Gastroesophageal sphincter (tissue), 3 donors: ENCODE measurements around the gene FXYD6.

Source experiments
- POLR2A ChIP-seq, 2 donors: fragments of 450-650 bp; IDR thresholded peaks; one replicate each; pipeline ENCODE4 v1.6.1; 2017; ENCODE audit warnings: antibody characterized with exemption in 2 of 2, mild to moderate bottlenecking in 2 of 2, moderate library complexity in 1 of 2
- TF ChIP-seq, protein P1 (sequence below), 4 experiments: fragments of 200-600 bp in 2 of 4; fragments of 450-650 bp in 2 of 4; sonication (generic) in 1 of 4; IDR thresholded peaks; one replicate each; pipeline ENCODE4 v1.5.1; 2017 to 2019; ENCODE audit warnings: antibody characterized with exemption in 4 of 4, mild to moderate bottlenecking in 2 of 4, moderate library complexity in 2 of 4

DNA sequence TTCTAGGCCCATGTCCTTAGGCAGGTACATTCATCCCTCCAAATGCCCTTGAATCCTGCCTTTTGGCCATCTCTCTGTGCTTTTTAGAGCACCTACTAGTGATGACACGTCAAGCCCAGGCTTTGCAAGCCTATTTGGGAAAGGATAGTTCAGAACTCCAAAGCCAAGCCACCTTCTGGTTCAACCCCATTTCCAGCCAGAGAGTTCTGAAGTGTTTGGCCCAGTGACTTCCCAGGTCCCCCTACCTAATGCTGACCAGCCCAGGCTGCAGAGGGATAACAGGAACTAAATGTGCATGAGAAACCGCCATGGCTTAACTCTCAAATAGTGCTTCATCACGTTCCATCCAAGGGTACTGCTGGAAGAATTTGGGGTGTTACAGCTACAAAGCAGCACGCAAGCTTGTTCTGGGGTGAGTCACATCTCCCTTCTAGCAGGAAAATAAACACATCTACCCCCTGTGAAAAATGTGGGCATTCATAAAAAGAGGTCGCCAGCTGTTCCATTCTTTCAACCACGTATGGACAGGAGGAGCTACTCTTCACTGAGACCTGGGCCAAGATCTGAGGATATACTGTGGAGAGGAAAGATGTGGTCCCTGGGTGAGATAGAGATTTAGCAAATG is 2.0 kb upstream of the FXYD6 start:
- TF ChIP-seq, protein P1, sequence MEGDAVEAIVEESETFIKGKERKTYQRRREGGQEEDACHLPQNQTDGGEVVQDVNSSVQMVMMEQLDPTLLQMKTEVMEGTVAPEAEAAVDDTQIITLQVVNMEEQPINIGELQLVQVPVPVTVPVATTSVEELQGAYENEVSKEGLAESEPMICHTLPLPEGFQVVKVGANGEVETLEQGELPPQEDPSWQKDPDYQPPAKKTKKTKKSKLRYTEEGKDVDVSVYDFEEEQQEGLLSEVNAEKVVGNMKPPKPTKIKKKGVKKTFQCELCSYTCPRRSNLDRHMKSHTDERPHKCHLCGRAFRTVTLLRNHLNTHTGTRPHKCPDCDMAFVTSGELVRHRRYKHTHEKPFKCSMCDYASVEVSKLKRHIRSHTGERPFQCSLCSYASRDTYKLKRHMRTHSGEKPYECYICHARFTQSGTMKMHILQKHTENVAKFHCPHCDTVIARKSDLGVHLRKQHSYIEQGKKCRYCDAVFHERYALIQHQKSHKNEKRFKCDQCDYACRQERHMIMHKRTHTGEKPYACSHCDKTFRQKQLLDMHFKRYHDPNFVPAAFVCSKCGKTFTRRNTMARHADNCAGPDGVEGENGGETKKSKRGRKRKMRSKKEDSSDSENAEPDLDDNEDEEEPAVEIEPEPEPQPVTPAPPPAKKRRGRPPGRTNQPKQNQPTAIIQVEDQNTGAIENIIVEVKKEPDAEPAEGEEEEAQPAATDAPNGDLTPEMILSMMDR (IDR thresholded peaks at IDR 0.05): no peak
- TF ChIP-seq POLR2A (IDR thresholded peaks at IDR 0.05): no peak
